MM.1S (cell line): Measurements from ENCODE around the gene FARS2.

Experiments
- DNase-seq: peaks from one replicate; pipeline ENCODE4 v3.0.0-alpha.2; 2015
- H2AFZ ChIP-seq: fragments of 300-600 bp; sonication (generic); 2 replicates; pipeline ENCODE4 v1.6.0; 2016; ENCODE audit warnings: antibody characterized with exemption, low read length
- H3F3A ChIP-seq: fragments of 300-600 bp; sonication (generic); 2 replicates; pipeline ENCODE4 v1.6.1; 2016; ENCODE audit warnings: mild to moderate bottlenecking, antibody characterized with exemption, low read length, moderate library complexity, mixed read lengths; ENCODE audit not compliant: insufficient read depth
- H3K27ac ChIP-seq: fragments of 300-600 bp; sonication (generic); 2 replicates; pipeline ENCODE4 v1.5.1; 2016; ENCODE audit warnings: mild to moderate bottlenecking, low read length
- H3K27me3 ChIP-seq: fragments of 300-600 bp; sonication (generic); replicated peaks from 2 replicates; pipeline ENCODE4 v1.6.0; 2016; ENCODE audit warnings: low read length; ENCODE audit not compliant: insufficient read depth
- H3K36me3 ChIP-seq: fragments of 300-600 bp; sonication (generic); replicated peaks from 2 replicates; pipeline ENCODE4 v1.6.1; 2016; ENCODE audit warnings: mild to moderate bottlenecking, low read length, mixed read lengths; ENCODE audit not compliant: insufficient read depth
- H3K4me1 ChIP-seq: fragments of 300-600 bp; sonication (generic); 2 replicates; pipeline ENCODE4 v1.6.1; 2016; ENCODE audit warnings: low read length, mixed read lengths
- H3K4me2 ChIP-seq: fragments of 300-600 bp; sonication (generic); 2 replicates; pipeline ENCODE4 v1.6.0; 2016; ENCODE audit warnings: low read depth, low read length
- H3K4me3 ChIP-seq: fragments of 300-600 bp; sonication (generic); 2 replicates; pipeline ENCODE4 v1.5.1; 2016; ENCODE audit warnings: low read length, mixed read lengths
- H3K79me2 ChIP-seq: fragments of 300-600 bp; sonication (generic); 2 replicates; pipeline ENCODE4 v1.6.1; 2016; ENCODE audit warnings: mixed run types, low read length, mixed read lengths
- H3K9ac ChIP-seq: fragments of 300-600 bp; sonication (generic); 2 replicates; pipeline ENCODE4 v1.6.1; 2016; ENCODE audit warnings: low read length, mixed read lengths
- H3K9me2 ChIP-seq: fragments of 300-600 bp; sonication (generic); replicated peaks from 2 replicates; pipeline ENCODE4 v1.6.1; 2016; ENCODE audit warnings: mild to moderate bottlenecking, low read length, mixed read lengths; ENCODE audit not compliant: insufficient read depth
- H3K9me3 ChIP-seq: fragments of 300-600 bp; sonication (generic); replicated peaks from 2 replicates; pipeline ENCODE4 v1.6.1; 2016; ENCODE audit warnings: mild to moderate bottlenecking, low read length, mixed read lengths; ENCODE audit not compliant: insufficient read depth
- H4K20me1 ChIP-seq: fragments of 300-600 bp; sonication (generic); 2 replicates; pipeline ENCODE4 v1.6.1; 2016; ENCODE audit warnings: mild to moderate bottlenecking, low read length, moderate library complexity, mixed read lengths; ENCODE audit not compliant: insufficient read depth
- CTCF ChIP-seq: fragments of 300-600 bp; sonication (generic); IDR thresholded peaks from 2 replicates; pipeline ENCODE4 v1.5.1; 2016; ENCODE audit warnings: antibody characterized with exemption, low read length, mixed read lengths
- EZH2 ChIP-seq: fragments of 300-600 bp; sonication (generic); optimal IDR thresholded peaks from 2 replicates; pipeline ENCODE3; 2017; ENCODE audit warnings: low read depth, mild to moderate bottlenecking, antibody characterized with exemption, low read length, mixed read lengths
- EZH2phosphoT487 ChIP-seq: fragments of 300-600 bp; sonication (generic); IDR thresholded peaks from 2 replicates; pipeline ENCODE4 v1.6.1; 2018; ENCODE audit warnings: antibody characterized with exemption, low read length

Gene FARS2

GRCh38 chr6:5248302-5249098 is 12.8 kb upstream of the FARS2 start:
- H3K27ac ChIP-seq: no peak overlapping the region
- H2AFZ ChIP-seq: no peak overlapping the region
- H3K4me2 ChIP-seq: no peak overlapping the region
- H3K9me3 ChIP-seq: no peaks in the 10 kb centered on the region
- H3K4me3 ChIP-seq: no peak overlapping the region
- TF ChIP-seq EZH2phosphoT487: no peak
- TF ChIP-seq CTCF: no peak
- TF ChIP-seq EZH2: no peak
- H3K4me1 ChIP-seq: 0 out of 2 replicates have a peak, but pooled peaks cover 5% of the 10 kb centered on the region
- no peaks in the 10 kb centered on the region for H3K27me3 ChIP-seq
- H3F3A ChIP-seq: no peaks in the 10 kb centered on the region
- DNase-seq: no peak
- no peaks in the 10 kb centered on the region for H3K36me3 ChIP-seq
- H3K9me2 ChIP-seq: no peaks in the 10 kb centered on the region
- peaks cover 29% of the 10 kb centered on the region for H3K79me2 ChIP-seq
- no peak overlapping the region for H3K9ac ChIP-seq
- H4K20me1 ChIP-seq: no peaks in the 10 kb centered on the region

DNA sequence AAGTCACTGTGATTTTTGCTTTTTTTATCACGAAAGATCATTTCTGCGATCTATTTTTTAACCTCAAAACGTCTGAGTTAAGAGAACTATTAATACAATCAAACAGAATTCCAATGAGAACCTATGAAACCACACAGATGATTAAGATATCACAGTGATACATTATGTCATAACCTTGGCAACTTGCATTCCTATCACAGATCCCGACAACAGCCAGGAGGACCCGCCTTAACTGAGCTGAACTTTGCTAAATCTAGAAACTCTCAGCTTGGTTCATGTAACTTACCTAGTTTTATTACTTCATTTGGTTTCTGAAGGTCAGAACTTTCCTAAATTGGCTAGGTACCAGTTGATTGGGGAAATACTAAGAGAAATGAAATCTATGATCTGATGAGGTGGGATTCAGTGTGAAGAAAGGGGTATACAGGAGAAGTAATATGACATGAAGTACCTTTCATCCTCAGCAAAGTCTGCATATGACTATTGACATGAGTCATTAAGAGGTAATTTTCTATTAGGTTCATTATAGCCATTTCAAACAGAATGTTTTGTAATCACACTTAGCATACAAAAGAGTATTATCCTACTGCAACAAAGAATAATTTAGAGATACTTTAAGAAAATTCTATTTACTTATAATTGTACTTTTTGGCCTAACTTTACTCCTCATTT is 11.7 kb upstream of the FARS2 start:
- H2AFZ ChIP-seq: no peak overlapping the region
- no peak for TF ChIP-seq CTCF
- TF ChIP-seq EZH2phosphoT487: no peak
- TF ChIP-seq EZH2: no peak
- no peaks in the 10 kb centered on the region for H3F3A ChIP-seq
- no peaks in the 10 kb centered on the region for H3K36me3 ChIP-seq
- H3K4me3 ChIP-seq: no peak overlapping the region
- no peak overlapping the region for H3K27ac ChIP-seq
- no peaks in the 10 kb centered on the region for H3K9me3 ChIP-seq
- H4K20me1 ChIP-seq: no peaks in the 10 kb centered on the region
- 0 out of 2 replicates have a peak, but pooled peaks cover 5% of the 10 kb centered on the region for H3K4me1 ChIP-seq
- H3K9me2 ChIP-seq: no peaks in the 10 kb centered on the region
- peaks cover 29% of the 10 kb centered on the region for H3K79me2 ChIP-seq
- no peak overlapping the region for H3K4me2 ChIP-seq
- DNase-seq: no peak
- H3K27me3 ChIP-seq: no peaks in the 10 kb centered on the region
- no peak overlapping the region for H3K9ac ChIP-seq

DNA sequence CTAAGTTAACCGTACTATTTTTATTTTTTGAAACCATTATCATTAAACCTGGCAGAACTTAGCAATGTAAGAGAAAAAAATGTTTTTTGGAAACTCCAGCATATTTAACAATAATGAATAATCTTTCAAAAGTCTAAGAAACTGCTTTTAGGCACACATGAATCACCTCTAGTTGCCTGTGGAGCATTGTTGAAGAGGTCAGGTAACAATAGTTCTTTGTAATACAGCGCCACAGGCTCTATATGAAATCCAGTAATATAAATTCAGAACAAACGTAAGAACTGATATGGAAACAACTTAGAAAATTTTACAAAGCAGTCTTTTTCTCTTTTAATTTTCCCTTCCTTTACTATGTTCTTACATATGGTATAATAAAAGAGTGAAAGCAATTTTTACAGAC is 10.9 kb upstream of the FARS2 start:
- H2AFZ ChIP-seq: no peak overlapping the region
- H3K79me2 ChIP-seq: peaks cover 30% of the 10 kb centered on the region
- H3K4me3 ChIP-seq: no peak overlapping the region
- H3K9me2 ChIP-seq: no peaks in the 10 kb centered on the region
- no peaks in the 10 kb centered on the region for H3K27me3 ChIP-seq
- TF ChIP-seq EZH2phosphoT487 (no peak), EZH2 (no peak), CTCF (no peak)
- no peaks in the 10 kb centered on the region for H4K20me1 ChIP-seq
- no peak overlapping the region for H3K9ac ChIP-seq
- no peak overlapping the region for H3K27ac ChIP-seq
- no peaks in the 10 kb centered on the region for H3K36me3 ChIP-seq
- H3K4me2 ChIP-seq: no peak overlapping the region
- no peaks in the 10 kb centered on the region for H3K9me3 ChIP-seq
- no peaks in the 10 kb centered on the region for H3F3A ChIP-seq
- H3K4me1 ChIP-seq: 0 out of 2 replicates have a peak, but pooled peaks cover 5% of the 10 kb centered on the region
- DNase-seq: no peak
